HL-60 (cell line): ENCODE data around the gene LAMC3.
"Not testable (repeated sequence)": the region's sequence is repeated elsewhere in the genome, so short reads cannot be mapped to it uniquely, and the experiment has no call there.

Experiments used
- DNase-seq, 2 experiments: peaks; one replicate each; pipeline ENCODE4 v3.0.0-alpha.2; 2010 to 2020; ENCODE audit warnings: low read depth in 1 of 2, low spot score in 1 of 2
- H3K27ac ChIP-seq: fragments of 250-450 bp; sonication (Bioruptor Pico); replicated peaks from 2 replicates; pipeline ENCODE4 v1.5.1; 2020; ENCODE audit warnings: mild to moderate bottlenecking, moderate library complexity
- H3K27me3 ChIP-seq: fragments of 250-450 bp; sonication (Bioruptor Pico); 2 replicates; pipeline ENCODE4 v1.5.1; 2021; ENCODE audit warnings: mild to moderate bottlenecking, moderate library complexity; ENCODE audit not compliant: insufficient read depth, poor library complexity, severe bottlenecking
- H3K4me3 ChIP-seq: replicated peaks from 2 replicates; pipeline ENCODE4 v1.5.1; 2011; ENCODE audit warnings: mild to moderate bottlenecking, control low read depth, low read length; ENCODE audit not compliant: insufficient read depth
- GABPA ChIP-seq: IDR thresholded peaks from 2 replicates; pipeline ENCODE4 v1.6.1; 2012; ENCODE audit warnings: low read depth
- POLR2AphosphoS5 ChIP-seq: IDR thresholded peaks from 2 replicates; pipeline ENCODE4 v1.6.1; 2012; ENCODE audit warnings: low read depth
- SPI1 ChIP-seq: IDR thresholded peaks from 2 replicates; pipeline ENCODE4 v1.6.1; 2012; ENCODE audit warnings: low read depth, mild to moderate bottlenecking, borderline replicate concordance
- TF ChIP-seq, protein P1 (sequence below): IDR thresholded peaks from one replicate; pipeline ENCODE4 v1.5.1; 2011; ENCODE audit warnings: low read length, control low read depth, inconsistent platforms; ENCODE audit not compliant: insufficient read depth
- TF ChIP-seq, protein P2 (sequence below): IDR thresholded peaks from 2 replicates; pipeline ENCODE4 v1.6.1; 2012; ENCODE audit warnings: low read depth; ENCODE audit not compliant: insufficient replicate concordance

Gene LAMC3

GRCh38 chr9:130999245-130999623 lies 9.7 kb upstream of the LAMC3 start:
- no peak overlapping the region for H3K27ac ChIP-seq
- H3K4me3 ChIP-seq, result no peak overlapping the region
- H3K27me3 ChIP-seq, result no peaks in the 10 kb centered on the region
- DNase-seq, result no peak
- TF ChIP-seq SPI1 (no peak), GABPA (no peak), POLR2AphosphoS5 (no peak)
- TF ChIP-seq, protein P1, sequence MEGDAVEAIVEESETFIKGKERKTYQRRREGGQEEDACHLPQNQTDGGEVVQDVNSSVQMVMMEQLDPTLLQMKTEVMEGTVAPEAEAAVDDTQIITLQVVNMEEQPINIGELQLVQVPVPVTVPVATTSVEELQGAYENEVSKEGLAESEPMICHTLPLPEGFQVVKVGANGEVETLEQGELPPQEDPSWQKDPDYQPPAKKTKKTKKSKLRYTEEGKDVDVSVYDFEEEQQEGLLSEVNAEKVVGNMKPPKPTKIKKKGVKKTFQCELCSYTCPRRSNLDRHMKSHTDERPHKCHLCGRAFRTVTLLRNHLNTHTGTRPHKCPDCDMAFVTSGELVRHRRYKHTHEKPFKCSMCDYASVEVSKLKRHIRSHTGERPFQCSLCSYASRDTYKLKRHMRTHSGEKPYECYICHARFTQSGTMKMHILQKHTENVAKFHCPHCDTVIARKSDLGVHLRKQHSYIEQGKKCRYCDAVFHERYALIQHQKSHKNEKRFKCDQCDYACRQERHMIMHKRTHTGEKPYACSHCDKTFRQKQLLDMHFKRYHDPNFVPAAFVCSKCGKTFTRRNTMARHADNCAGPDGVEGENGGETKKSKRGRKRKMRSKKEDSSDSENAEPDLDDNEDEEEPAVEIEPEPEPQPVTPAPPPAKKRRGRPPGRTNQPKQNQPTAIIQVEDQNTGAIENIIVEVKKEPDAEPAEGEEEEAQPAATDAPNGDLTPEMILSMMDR, result no peak
- TF ChIP-seq, protein P2, sequence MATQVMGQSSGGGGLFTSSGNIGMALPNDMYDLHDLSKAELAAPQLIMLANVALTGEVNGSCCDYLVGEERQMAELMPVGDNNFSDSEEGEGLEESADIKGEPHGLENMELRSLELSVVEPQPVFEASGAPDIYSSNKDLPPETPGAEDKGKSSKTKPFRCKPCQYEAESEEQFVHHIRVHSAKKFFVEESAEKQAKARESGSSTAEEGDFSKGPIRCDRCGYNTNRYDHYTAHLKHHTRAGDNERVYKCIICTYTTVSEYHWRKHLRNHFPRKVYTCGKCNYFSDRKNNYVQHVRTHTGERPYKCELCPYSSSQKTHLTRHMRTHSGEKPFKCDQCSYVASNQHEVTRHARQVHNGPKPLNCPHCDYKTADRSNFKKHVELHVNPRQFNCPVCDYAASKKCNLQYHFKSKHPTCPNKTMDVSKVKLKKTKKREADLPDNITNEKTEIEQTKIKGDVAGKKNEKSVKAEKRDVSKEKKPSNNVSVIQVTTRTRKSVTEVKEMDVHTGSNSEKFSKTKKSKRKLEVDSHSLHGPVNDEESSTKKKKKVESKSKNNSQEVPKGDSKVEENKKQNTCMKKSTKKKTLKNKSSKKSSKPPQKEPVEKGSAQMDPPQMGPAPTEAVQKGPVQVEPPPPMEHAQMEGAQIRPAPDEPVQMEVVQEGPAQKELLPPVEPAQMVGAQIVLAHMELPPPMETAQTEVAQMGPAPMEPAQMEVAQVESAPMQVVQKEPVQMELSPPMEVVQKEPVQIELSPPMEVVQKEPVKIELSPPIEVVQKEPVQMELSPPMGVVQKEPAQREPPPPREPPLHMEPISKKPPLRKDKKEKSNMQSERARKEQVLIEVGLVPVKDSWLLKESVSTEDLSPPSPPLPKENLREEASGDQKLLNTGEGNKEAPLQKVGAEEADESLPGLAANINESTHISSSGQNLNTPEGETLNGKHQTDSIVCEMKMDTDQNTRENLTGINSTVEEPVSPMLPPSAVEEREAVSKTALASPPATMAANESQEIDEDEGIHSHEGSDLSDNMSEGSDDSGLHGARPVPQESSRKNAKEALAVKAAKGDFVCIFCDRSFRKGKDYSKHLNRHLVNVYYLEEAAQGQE, result no peak

DNA sequence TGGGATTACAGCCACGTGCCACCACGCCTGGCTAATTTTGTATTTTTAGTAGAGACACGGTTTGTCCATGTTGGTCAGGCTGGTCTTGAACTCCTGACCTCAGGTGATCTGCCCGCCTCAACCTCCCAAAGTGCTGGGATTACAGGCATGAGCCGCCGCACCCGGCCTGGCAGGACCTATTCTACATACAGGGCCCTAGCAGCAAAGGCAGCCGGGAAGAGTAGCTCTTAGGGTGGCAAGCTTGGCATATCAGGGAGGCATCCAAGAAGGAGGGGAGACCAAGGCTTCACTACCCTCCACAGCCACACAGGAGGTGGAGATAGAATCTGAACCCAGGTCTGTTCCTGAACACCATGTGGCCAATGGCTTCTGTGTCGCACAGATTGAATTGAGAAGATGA lies 8.4 kb upstream of the LAMC3 start:
- H3K27ac ChIP-seq, H3K27me3 ChIP-seq, DNase-seq, H3K4me3 ChIP-seq: not testable (repeated sequence)

- H3K27ac ChIP-seq, result no peak overlapping the region
- DNase-seq, result no peak
- TF ChIP-seq SPI1, result no peak
- no peak for TF ChIP-seq GABPA
- TF ChIP-seq, protein P1, result no peak
- TF ChIP-seq, protein P2, result no peak
- no peak for TF ChIP-seq POLR2AphosphoS5
- H3K27me3 ChIP-seq, result no peaks in the 10 kb centered on the region
- H3K4me3 ChIP-seq, result no peak overlapping the region
Observed at GRCh38 chr9:131001021-131001420, 8.0 kb upstream of the LAMC3 start.

DNA sequence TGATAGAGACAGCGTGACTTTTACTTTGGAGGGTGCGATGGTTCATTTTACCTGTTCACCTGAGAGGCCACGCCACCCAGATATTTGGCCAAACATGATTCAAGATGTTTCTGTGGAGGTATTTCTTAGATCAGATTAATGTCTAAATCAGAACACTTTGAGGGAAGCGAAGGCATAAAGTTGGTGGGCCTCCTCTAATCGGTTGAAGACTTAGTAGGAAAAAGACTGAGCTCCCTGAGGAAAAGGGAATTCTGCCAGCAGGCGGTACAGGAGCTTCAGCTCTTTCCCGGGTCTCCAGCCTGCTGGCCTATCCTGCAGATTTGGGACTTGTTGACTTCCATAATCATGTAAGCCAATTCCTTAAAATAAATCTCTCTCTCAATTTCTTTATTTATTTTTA lies 7.0 kb upstream of the LAMC3 start:
- TF ChIP-seq SPI1 (no peak), POLR2AphosphoS5 (no peak), GABPA (no peak)
- TF ChIP-seq, protein P1, result no peak
- TF ChIP-seq, protein P2, result no peak
- H3K27me3 ChIP-seq, result no peaks in the 10 kb centered on the region
- no peak overlapping the region for H3K4me3 ChIP-seq
- no peak overlapping the region for H3K27ac ChIP-seq
- no peak for DNase-seq
